Measurements from ENCODE around the gene FBLN5.

DNA sequence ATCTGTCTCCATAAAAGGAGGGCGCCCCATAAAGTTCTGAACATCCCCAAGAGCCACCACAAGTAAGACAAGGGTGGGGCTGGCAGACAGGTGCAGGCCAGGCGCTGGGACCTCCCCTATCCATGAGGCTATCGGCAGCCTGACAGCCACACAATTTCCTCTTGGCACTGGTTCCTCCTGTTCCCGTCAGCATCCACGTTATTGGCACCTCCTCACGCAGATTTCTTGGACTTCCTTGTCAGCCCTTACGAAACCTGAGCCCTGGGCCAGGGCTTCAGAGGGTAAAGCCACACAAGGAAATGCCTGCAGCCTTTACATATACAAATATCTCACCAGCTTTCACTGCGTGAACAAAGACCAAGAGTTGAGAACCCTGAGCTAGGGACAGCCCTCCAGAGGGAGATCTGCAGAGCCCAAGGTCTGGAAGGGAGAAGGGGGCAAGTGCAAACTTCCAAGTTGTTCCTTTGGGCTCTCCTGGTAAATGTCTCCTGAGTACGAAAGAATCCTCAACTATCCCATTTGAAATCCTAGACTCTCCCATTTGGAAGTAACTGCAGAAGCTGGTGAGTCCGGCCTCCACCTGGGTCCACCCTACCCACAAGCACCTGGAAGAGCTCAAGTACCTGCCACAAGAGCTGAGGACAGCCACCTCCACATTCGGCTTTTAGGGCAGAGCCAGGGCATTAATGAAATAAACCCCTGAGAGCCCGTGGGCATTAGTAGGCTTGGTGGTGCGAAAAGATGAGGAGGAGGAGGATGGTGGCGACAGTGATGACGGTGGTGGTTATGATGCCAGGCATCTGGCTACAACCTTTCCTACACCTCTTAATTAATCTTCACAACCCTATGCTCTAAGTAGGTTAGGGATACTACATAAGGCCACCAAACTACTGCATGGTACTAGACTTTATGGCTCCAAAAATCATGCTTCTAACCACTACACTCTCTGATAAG is 74.7 kb downstream of the FBLN5 start:
- TF ChIP-seq EZH2phosphoT487 (IDR thresholded peaks at IDR 0.05; ENCODE audit: low read depth, severe bottlenecking, unreplicated experiment) (no peak), CTCF (IDR thresholded peaks at IDR 0.05; ENCODE audit: poor library complexity) (no peak)

Measured in hepatocyte (in vitro differentiated cells).